K562 (cell line): ENCODE results near the gene ATXN7L1. TPM values are rescaled to one million over a fixed set of nuclear protein-coding genes. Genes with fewer than 3 reads are reported as not detected.

ENCODE experiments used
- ATF1 ChIP-seq, 2 experiments: fragments of 450-650 bp in 1 of 2; IDR thresholded peaks; 2 replicates each; pipeline ENCODE4 v1.6.1; 2016; ENCODE audit warnings: missing compliant biosample characterization in 1 of 2, missing genetic modification characterization in 1 of 2
- CCNT2 ChIP-seq: IDR thresholded peaks from 2 replicates; pipeline ENCODE4 v1.6.1; 2011; ENCODE audit warnings: borderline replicate concordance, low read depth, mild to moderate bottlenecking, moderate library complexity, mixed read lengths, low read length; ENCODE audit not compliant: insufficient read length; ENCODE audit errors: extremely low read depth
- FOXJ2 ChIP-seq: fragments of 200-800 bp; sonication (Bioruptor generic); IDR thresholded peaks from 2 replicates; pipeline ENCODE4 v1.6.1; 2016; ENCODE audit warnings: missing genetic modification characterization, missing compliant biosample characterization
- GATAD2A ChIP-seq: fragments of 450-650 bp; IDR thresholded peaks from 2 replicates; pipeline ENCODE4 v1.6.1; 2017
- LARP7 ChIP-seq: fragments of 450-650 bp; IDR thresholded peaks from 2 replicates; pipeline ENCODE4 v1.6.1; 2016
- MCM3 ChIP-seq: fragments of 450-650 bp; IDR thresholded peaks from 2 replicates; pipeline ENCODE4 v1.6.1; 2016
- POLR2H ChIP-seq: IDR thresholded peaks from 2 replicates; pipeline ENCODE4 v1.6.1; 2016; ENCODE audit warnings: missing genetic modification characterization, low read depth, mild to moderate bottlenecking, control low read depth, missing compliant biosample characterization, moderate library complexity
- SOX6 ChIP-seq: fragments of 450-650 bp; IDR thresholded peaks from 2 replicates; pipeline ENCODE4 v1.6.1; 2014; ENCODE audit warnings: mild to moderate bottlenecking
- SRSF7 ChIP-seq: fragments of 200-400 bp; formaldehyde crosslinking; optimal IDR thresholded peaks from 2 replicates; pipeline ENCODE3; 2017; ENCODE audit warnings: mild to moderate bottlenecking, low read depth, low read length
- TBL1XR1 ChIP-seq, 2 experiments: IDR thresholded peaks; 2 replicates each; pipeline ENCODE4 v1.6.1; 2012; ENCODE audit warnings: improper control_type of control experiment in 2 of 2, low read length in 2 of 2, mild to moderate bottlenecking in 1 of 2
- UBTF ChIP-seq, 2 experiments: IDR thresholded peaks; 2 replicates each; pipeline ENCODE4 v1.6.1; 2012; ENCODE audit warnings: improper control_type of control experiment in 2 of 2, low read depth in 2 of 2, low read length in 2 of 2, borderline replicate concordance in 1 of 2
- ZBTB17 ChIP-seq: fragments of 450-650 bp; formaldehyde crosslinking; IDR thresholded peaks from 2 replicates; pipeline ENCODE4 v1.4.0; 2020; ENCODE audit warnings: mild to moderate bottlenecking
- ZFP36 ChIP-seq: fragments of 150-350 bp; IDR thresholded peaks from 2 replicates; pipeline ENCODE4 v1.6.1; 2018; ENCODE audit warnings: low read length, low read depth; ENCODE audit not compliant: partially characterized antibody
- ZKSCAN3 ChIP-seq: fragments of 250-450 bp; sonication (Bioruptor Pico); IDR thresholded peaks from 2 replicates; pipeline ENCODE4 v1.4.0; 2020
- ZNF175 ChIP-seq: fragments of 200-800 bp; sonication (Bioruptor generic); IDR thresholded peaks from 2 replicates; pipeline ENCODE4 v1.6.1; 2016; ENCODE audit warnings: low read depth, mild to moderate bottlenecking, missing genetic modification characterization, missing compliant biosample characterization
- ZNF740 ChIP-seq, 3 experiments: fragments of 200-800 bp in 1 of 3; sonication (Bioruptor generic) in 1 of 3; sonication (generic) in 1 of 3; formaldehyde crosslinking in 1 of 3; IDR thresholded peaks; 2 replicates each; pipeline versions ENCODE4 v1.6.1 to v1.8.0; 2016 to 2022; ENCODE audit warnings: mild to moderate bottlenecking in 2 of 3, missing compliant biosample characterization in 2 of 3, missing genetic modification characterization in 2 of 3, missing genetic modification reagents in 1 of 3
- polyA plus RNA-seq, 8 experiments: library from polyadenylated mRNA; depleted of rRNA in 4 of 8; stranded (reverse) in 5 of 8; unstranded in 3 of 8; fragments of >200 nt; fragmentation: Nextera tagmentation in 2 of 8; fragmentation: Illumina TruSeq in 1 of 8; extraction: Ambion mirVana in 2 of 8; extraction: Trizol in 1 of 8; gene quantifications; 2 replicates each; pipeline versions ENCODE4 v1.2.1 to v1.2.3, GENCODE V29; 2011 to 2014; ENCODE audit warnings: inconsistent platforms in 1 of 8, missing spikeins in 1 of 8
- total RNA-seq, 7 experiments: library from RNA; depleted of rRNA in 6 of 7; stranded (reverse); fragments of >200 nt in 6 of 7; fragmentation: Illumina TruSeq in 2 of 7; extraction: Trizol in 2 of 7; gene quantifications; 2 replicates each; pipeline versions ENCODE4 v1.2.1 to v1.2.3, GENCODE V29; 2011 to 2021; ENCODE audit warnings: low replicate concordance in 1 of 7
- TF ChIP-seq, protein P1 (sequence below): fragments of 450-650 bp; IDR thresholded peaks from 2 replicates; pipeline ENCODE4 v1.6.1; 2017; ENCODE audit warnings: antibody characterized with exemption, mild to moderate bottlenecking
- TF ChIP-seq, protein P2 (sequence below), 2 experiments: fragments of 450-650 bp; IDR thresholded peaks; 2 replicates each; pipeline ENCODE4 v1.6.1; 2016

Gene ATXN7L1
- total and polyA plus RNA-seq, 9 of the 15 experiments (the other 6 are each of a cell fraction or from before 2014, with no cell fraction given): 6.6 to 13.7 (median 10.7) TPM

GRCh38 chr7:105876091-105876963 is at the start of gene ATXN7L1 (continued):
- TF ChIP-seq, protein P1, sequence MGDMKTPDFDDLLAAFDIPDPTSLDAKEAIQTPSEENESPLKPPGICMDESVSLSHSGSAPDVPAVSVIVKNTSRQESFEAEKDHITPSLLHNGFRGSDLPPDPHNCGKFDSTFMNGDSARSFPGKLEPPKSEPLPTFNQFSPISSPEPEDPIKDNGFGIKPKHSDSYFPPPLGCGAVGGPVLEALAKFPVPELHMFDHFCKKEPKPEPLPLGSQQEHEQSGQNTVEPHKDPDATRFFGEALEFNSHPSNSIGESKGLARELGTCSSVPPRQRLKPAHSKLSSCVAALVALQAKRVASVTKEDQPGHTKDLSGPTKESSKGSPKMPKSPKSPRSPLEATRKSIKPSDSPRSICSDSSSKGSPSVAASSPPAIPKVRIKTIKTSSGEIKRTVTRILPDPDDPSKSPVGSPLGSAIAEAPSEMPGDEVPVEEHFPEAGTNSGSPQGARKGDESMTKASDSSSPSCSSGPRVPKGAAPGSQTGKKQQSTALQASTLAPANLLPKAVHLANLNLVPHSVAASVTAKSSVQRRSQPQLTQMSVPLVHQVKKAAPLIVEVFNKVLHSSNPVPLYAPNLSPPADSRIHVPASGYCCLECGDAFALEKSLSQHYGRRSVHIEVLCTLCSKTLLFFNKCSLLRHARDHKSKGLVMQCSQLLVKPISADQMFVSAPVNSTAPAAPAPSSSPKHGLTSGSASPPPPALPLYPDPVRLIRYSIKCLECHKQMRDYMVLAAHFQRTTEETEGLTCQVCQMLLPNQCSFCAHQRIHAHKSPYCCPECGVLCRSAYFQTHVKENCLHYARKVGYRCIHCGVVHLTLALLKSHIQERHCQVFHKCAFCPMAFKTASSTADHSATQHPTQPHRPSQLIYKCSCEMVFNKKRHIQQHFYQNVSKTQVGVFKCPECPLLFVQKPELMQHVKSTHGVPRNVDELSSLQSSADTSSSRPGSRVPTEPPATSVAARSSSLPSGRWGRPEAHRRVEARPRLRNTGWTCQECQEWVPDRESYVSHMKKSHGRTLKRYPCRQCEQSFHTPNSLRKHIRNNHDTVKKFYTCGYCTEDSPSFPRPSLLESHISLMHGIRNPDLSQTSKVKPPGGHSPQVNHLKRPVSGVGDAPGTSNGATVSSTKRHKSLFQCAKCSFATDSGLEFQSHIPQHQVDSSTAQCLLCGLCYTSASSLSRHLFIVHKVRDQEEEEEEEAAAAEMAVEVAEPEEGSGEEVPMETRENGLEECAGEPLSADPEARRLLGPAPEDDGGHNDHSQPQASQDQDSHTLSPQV: no peak
- TF ChIP-seq ZNF175 (CRISPR knock-in tag): no peak
- TF ChIP-seq SOX6: no peak
- no peak for TF ChIP-seq TBL1XR1 (IDR thresholded peaks at IDR 0.05; ENCODE audit: low read length in 2 of 2)
- TF ChIP-seq ZNF740 (CRISPR knock-in tag; IDR thresholded peaks at IDR 0.05): 0 out of 2 replicates have a peak, but pooled peaks have one; percentile 43
- no peak for TF ChIP-seq ZNF740 (tag; IDR thresholded peaks at IDR 0.05)
- TF ChIP-seq SRSF7: no peak
- no peak for TF ChIP-seq ATF1 (CRISPR knock-in tag; IDR thresholded peaks at IDR 0.05)
- peak; percentile 87 for TF ChIP-seq ATF1 (tag; IDR thresholded peaks at IDR 0.05)
- TF ChIP-seq FOXJ2 (tag): no peak; the same call in 1 of the 2 replicates
- no peak for TF ChIP-seq MCM3
- TF ChIP-seq LARP7: no peak
- no peak for TF ChIP-seq ZKSCAN3 (CRISPR knock-in tag)
- no peak for TF ChIP-seq ZFP36
- TF ChIP-seq GATAD2A: peak; percentile 98
- TF ChIP-seq CCNT2: peak; percentile 93
- 0 out of 2 replicates have a peak, but pooled peaks have one; percentile 22 for TF ChIP-seq ZBTB17
- TF ChIP-seq, protein P2, sequence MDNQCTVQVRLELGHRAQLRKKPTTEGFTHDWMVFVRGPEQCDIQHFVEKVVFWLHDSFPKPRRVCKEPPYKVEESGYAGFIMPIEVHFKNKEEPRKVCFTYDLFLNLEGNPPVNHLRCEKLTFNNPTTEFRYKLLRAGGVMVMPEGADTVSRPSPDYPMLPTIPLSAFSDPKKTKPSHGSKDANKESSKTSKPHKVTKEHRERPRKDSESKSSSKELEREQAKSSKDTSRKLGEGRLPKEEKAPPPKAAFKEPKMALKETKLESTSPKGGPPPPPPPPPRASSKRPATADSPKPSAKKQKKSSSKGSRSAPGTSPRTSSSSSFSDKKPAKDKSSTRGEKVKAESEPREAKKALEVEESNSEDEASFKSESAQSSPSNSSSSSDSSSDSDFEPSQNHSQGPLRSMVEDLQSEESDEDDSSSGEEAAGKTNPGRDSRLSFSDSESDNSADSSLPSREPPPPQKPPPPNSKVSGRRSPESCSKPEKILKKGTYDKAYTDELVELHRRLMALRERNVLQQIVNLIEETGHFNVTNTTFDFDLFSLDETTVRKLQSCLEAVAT (IDR thresholded peaks at IDR 0.05): no peak
- TF ChIP-seq UBTF (IDR thresholded peaks at IDR 0.05; ENCODE audit: borderline replicate concordance in 1 of 2, low read depth in 2 of 2, low read length in 2 of 2): 0 out of 4 replicates have a peak, but pooled peaks of 1 of the 2 experiments have one; percentile 15
- peak; percentile 88 for TF ChIP-seq POLR2H (tag)
